HepG2 (cell line): Measurements from ENCODE around the gene RAPSN. TPM values are rescaled to one million over a fixed set of nuclear protein-coding genes. Genes with fewer than 3 reads are reported as not detected.
"Not testable (repeated sequence)": the region's sequence is repeated elsewhere in the genome, so short reads cannot be mapped to it uniquely, and the experiment has no call there.

ENCODE experiments used
- ARNTL ChIP-seq: sonication (generic); formaldehyde crosslinking; IDR thresholded peaks from 2 replicates; pipeline ENCODE4 v1.4.0; 2020; ENCODE audit warnings: mild to moderate bottlenecking, missing genetic modification reagents
- CEBPG ChIP-seq: IDR thresholded peaks from 2 replicates; pipeline ENCODE4 v1.6.1; 2016
- ERF ChIP-seq: IDR thresholded peaks from 2 replicates; pipeline ENCODE4 v1.6.1; 2018; ENCODE audit warnings: missing biosample characterization, missing genetic modification reagents
- FOXA3 ChIP-seq: IDR thresholded peaks from 2 replicates; pipeline ENCODE4 v1.6.1; 2016; ENCODE audit warnings: missing genetic modification reagents, missing compliant biosample characterization
- HDAC2 ChIP-seq: sonication (generic); formaldehyde crosslinking; IDR thresholded peaks from 2 replicates; pipeline ENCODE4 v1.4.0; 2020; ENCODE audit warnings: missing genetic modification reagents
- KDM3A ChIP-seq: IDR thresholded peaks from 2 replicates; pipeline ENCODE4 v1.6.1; 2018; ENCODE audit warnings: low read depth, missing compliant biosample characterization
- NR2F2 ChIP-seq: IDR thresholded peaks from 2 replicates; pipeline ENCODE4 v1.6.1; 2012; ENCODE audit warnings: low read depth, inconsistent platforms, borderline replicate concordance
- SOX13 ChIP-seq, 3 experiments: fragments of 450-650 bp in 1 of 3; sonication (generic) in 1 of 3; formaldehyde crosslinking in 1 of 3; IDR thresholded peaks in 2 of 3; conservative IDR thresholded peaks in 1 of 3; 2 replicates each; pipeline versions ENCODE4 v1.5.0 to v1.6.1; 2016 to 2020; ENCODE audit warnings: antibody characterized with exemption in 1 of 3, mild to moderate bottlenecking in 1 of 3, missing compliant biosample characterization in 1 of 3, missing genetic modification reagents in 1 of 3, moderate library complexity in 1 of 3
- STAG1 ChIP-seq: sonication (generic); formaldehyde crosslinking; IDR thresholded peaks from 2 replicates; pipeline ENCODE4 v1.4.0; 2020; ENCODE audit warnings: missing genetic modification reagents
- TBX2 ChIP-seq: sonication (generic); formaldehyde crosslinking; IDR thresholded peaks from 2 replicates; pipeline ENCODE4 v1.5.0; 2020; ENCODE audit warnings: missing genetic modification reagents, mild to moderate bottlenecking, borderline replicate concordance
- THRA ChIP-seq: sonication (generic); formaldehyde crosslinking; IDR thresholded peaks from 2 replicates; pipeline ENCODE4 v1.4.0; 2020; ENCODE audit warnings: missing genetic modification reagents, borderline replicate concordance
- ZBTB25 ChIP-seq: IDR thresholded peaks from 2 replicates; pipeline ENCODE4 v1.6.1; 2018; ENCODE audit warnings: missing genetic modification reagents
- ZEB1 ChIP-seq: IDR thresholded peaks from 2 replicates; pipeline ENCODE4 v1.6.1; 2012; ENCODE audit warnings: mild to moderate bottlenecking, low read depth, inconsistent platforms; ENCODE audit not compliant: insufficient replicate concordance
- ZNF770 ChIP-seq: sonication (generic); formaldehyde crosslinking; IDR thresholded peaks from 2 replicates; pipeline ENCODE4 v1.5.0; 2020; ENCODE audit warnings: mild to moderate bottlenecking, missing genetic modification reagents
- ZNF788 ChIP-seq: sonication (generic); formaldehyde crosslinking; IDR thresholded peaks from 2 replicates; pipeline ENCODE4 v1.5.0; 2020; ENCODE audit warnings: mild to moderate bottlenecking, missing genetic modification reagents, borderline replicate concordance
- polyA plus RNA-seq, 8 experiments: library from polyadenylated mRNA; depleted of rRNA in 3 of 8; stranded (reverse) in 7 of 8; unstranded in 1 of 8; fragments of >200 nt; fragmentation: Illumina TruSeq in 4 of 8; extraction: Trizol in 4 of 8; gene quantifications; 2 replicates each; pipeline versions ENCODE4 v1.2.1 to v1.2.3, GENCODE V29; 2011 to 2016; ENCODE audit warnings: low read depth in 4 of 8, missing spikeins in 1 of 8, mixed read lengths in 1 of 8; ENCODE audit not compliant: insufficient read depth in 1 of 8
- total RNA-seq, 5 experiments: library from RNA; depleted of rRNA; stranded (reverse); fragments of >200 nt; fragmentation: Illumina TruSeq; extraction: Trizol; gene quantifications; 2 replicates each; pipeline ENCODE4 v1.2.3, GENCODE V29; 2016; ENCODE audit warnings: low read depth in 1 of 5
- TF ChIP-seq, protein P1 (sequence below): sonication (generic); formaldehyde crosslinking; IDR thresholded peaks from 2 replicates; pipeline ENCODE4 v1.4.0; 2020; ENCODE audit warnings: missing genetic modification reagents
- TF ChIP-seq, protein P2 (sequence below): IDR thresholded peaks from 2 replicates; pipeline ENCODE4 v1.4.0; 2020; ENCODE audit warnings: mild to moderate bottlenecking, missing genetic modification reagents

Gene RAPSN
- total and polyA plus RNA-seq, 2 of the 13 experiments (the other 11 are each of a cell fraction or from before 2014, with no cell fraction given) = 0.15 to 1.2 TPM

GRCh38 chr11:47454258-47454671 is 5.3 kb upstream of the RAPSN start (continued):
- TF ChIP-seq CEBPG (CRISPR knock-in tag) (peak; percentile 85), ZNF770 (CRISPR knock-in tag) (peak; percentile 97), KDM3A (CRISPR knock-in tag) (peak; percentile 47; the same call in 1 of the 2 replicates), FOXA3 (CRISPR knock-in tag) (peak; percentile 46; the same call in 1 of the 2 replicates), ZBTB25 (0 out of 2 replicates have a peak, but pooled peaks have one; percentile 34), ZEB1 (peak; percentile 26), SOX13 (CRISPR knock-in tag; conservative IDR thresholded peaks at IDR 0.05 in 1 of 2, IDR thresholded peaks at IDR 0.05 in 1 of 2) (peak in 1 of 2 experiments; percentile 22; a peak in 1 of 4 replicates), STAG1 (peak; percentile 90), NR2F2 (peak; percentile 11; the same call in 1 of the 2 replicates), TBX2 (CRISPR knock-in tag) (0 out of 2 replicates have a peak, but pooled peaks have one; percentile 9), ZNF788 (CRISPR knock-in tag) (peak; percentile 58; the same call in 1 of the 2 replicates), HDAC2 (CRISPR knock-in tag) (0 out of 2 replicates have a peak, but pooled peaks have one; percentile 20), ERF (peak; percentile 68; the same call in 1 of the 2 replicates), THRA (CRISPR knock-in tag) (0 out of 2 replicates have a peak, but pooled peaks have one; percentile 15), ARNTL (CRISPR knock-in tag) (0 out of 2 replicates have a peak, but pooled peaks have one; percentile 22)
- TF ChIP-seq, protein P1, sequence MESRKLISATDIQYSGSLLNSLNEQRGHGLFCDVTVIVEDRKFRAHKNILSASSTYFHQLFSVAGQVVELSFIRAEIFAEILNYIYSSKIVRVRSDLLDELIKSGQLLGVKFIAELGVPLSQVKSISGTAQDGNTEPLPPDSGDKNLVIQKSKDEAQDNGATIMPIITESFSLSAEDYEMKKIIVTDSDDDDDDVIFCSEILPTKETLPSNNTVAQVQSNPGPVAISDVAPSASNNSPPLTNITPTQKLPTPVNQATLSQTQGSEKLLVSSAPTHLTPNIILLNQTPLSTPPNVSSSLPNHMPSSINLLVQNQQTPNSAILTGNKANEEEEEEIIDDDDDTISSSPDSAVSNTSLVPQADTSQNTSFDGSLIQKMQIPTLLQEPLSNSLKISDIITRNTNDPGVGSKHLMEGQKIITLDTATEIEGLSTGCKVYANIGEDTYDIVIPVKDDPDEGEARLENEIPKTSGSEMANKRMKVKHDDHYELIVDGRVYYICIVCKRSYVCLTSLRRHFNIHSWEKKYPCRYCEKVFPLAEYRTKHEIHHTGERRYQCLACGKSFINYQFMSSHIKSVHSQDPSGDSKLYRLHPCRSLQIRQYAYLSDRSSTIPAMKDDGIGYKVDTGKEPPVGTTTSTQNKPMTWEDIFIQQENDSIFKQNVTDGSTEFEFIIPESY = peak; percentile 64
- not testable (repeated sequence) for TF ChIP-seq SOX13 (IDR thresholded peaks at IDR 0.05)
- TF ChIP-seq, protein P2, sequence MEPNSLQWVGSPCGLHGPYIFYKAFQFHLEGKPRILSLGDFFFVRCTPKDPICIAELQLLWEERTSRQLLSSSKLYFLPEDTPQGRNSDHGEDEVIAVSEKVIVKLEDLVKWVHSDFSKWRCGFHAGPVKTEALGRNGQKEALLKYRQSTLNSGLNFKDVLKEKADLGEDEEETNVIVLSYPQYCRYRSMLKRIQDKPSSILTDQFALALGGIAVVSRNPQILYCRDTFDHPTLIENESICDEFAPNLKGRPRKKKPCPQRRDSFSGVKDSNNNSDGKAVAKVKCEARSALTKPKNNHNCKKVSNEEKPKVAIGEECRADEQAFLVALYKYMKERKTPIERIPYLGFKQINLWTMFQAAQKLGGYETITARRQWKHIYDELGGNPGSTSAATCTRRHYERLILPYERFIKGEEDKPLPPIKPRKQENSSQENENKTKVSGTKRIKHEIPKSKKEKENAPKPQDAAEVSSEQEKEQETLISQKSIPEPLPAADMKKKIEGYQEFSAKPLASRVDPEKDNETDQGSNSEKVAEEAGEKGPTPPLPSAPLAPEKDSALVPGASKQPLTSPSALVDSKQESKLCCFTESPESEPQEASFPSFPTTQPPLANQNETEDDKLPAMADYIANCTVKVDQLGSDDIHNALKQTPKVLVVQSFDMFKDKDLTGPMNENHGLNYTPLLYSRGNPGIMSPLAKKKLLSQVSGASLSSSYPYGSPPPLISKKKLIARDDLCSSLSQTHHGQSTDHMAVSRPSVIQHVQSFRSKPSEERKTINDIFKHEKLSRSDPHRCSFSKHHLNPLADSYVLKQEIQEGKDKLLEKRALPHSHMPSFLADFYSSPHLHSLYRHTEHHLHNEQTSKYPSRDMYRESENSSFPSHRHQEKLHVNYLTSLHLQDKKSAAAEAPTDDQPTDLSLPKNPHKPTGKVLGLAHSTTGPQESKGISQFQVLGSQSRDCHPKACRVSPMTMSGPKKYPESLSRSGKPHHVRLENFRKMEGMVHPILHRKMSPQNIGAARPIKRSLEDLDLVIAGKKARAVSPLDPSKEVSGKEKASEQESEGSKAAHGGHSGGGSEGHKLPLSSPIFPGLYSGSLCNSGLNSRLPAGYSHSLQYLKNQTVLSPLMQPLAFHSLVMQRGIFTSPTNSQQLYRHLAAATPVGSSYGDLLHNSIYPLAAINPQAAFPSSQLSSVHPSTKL (CRISPR knock-in tag) = peak; percentile 17; the same call in 1 of the 2 replicates
